Muscle layer of duodenum (tissue), 2 donors: Measurements from ENCODE around the gene VOPP1.
A peak's percentile ranks its signal among the peaks of the same experiment; 100 is the strongest.

Source experiments
- H3K27ac ChIP-seq: one replicate; pipeline ENCODE4 v1.7.0; 2013; ENCODE audit warnings: mild to moderate bottlenecking, low read length
- H3K27me3 ChIP-seq: one replicate; pipeline ENCODE4 v1.7.0; 2013; ENCODE audit warnings: low read depth, mild to moderate bottlenecking, control low read depth, low read length
- H3K36me3 ChIP-seq, 2 donors: one replicate each; pipeline ENCODE4 v1.7.0; 2013; ENCODE audit warnings: low read length in 2 of 2, control low read depth in 1 of 2, mild to moderate bottlenecking in 1 of 2; ENCODE audit not compliant: insufficient read depth in 2 of 2, control insufficient read depth in 1 of 2
- H3K4me1 ChIP-seq, 2 donors: one replicate each; pipeline ENCODE4 v1.7.0; 2013; ENCODE audit warnings: low read length in 2 of 2, mild to moderate bottlenecking in 2 of 2, control low read depth in 1 of 2, moderate library complexity in 1 of 2; ENCODE audit not compliant: insufficient read depth in 2 of 2, control insufficient read depth in 1 of 2
- H3K4me3 ChIP-seq, 2 donors: one replicate each; pipeline ENCODE4 v1.7.0; 2013; ENCODE audit warnings: low read length in 2 of 2, low read depth in 1 of 2, mild to moderate bottlenecking in 1 of 2
- H3K9me3 ChIP-seq, 2 donors: one replicate each; pipeline ENCODE4 v1.7.0; 2013; ENCODE audit warnings: low read length in 2 of 2, control low read depth in 1 of 2, mild to moderate bottlenecking in 1 of 2; ENCODE audit not compliant: control insufficient read depth in 1 of 2
- donor health status: healthy.

The VOPP1 gene

GRCh38 chr7:55575098-55575497 is 2.8 kb upstream of the VOPP1 start:
- no peaks in the 10 kb centered on the region for H3K27me3 ChIP-seq
- peaks cover 14 to 15% of the 10 kb centered on the region in 2 donors for H3K4me1 ChIP-seq
- no peak overlapping the region for H3K4me3 ChIP-seq
- H3K36me3 ChIP-seq, result no peaks in the 10 kb centered on the region
- no peaks in the 10 kb centered on the region for H3K9me3 ChIP-seq
- H3K27ac ChIP-seq, result no peak overlapping the region

- Histone ChIP-seq H3K9me3 (no peaks in the 10 kb centered on the region), H3K27ac (peak overlapping the region; percentile 54), H3K27me3 (no peaks in the 10 kb centered on the region), H3K4me3 (peak overlapping the region in 1 of 2 donors; percentile 27), H3K4me1 (peaks cover 17 to 20% of the 10 kb centered on the region in 2 donors), H3K36me3 (no peaks in the 10 kb centered on the region)
Measured at GRCh38 chr7:55574051-55574717, 1.9 kb upstream of the VOPP1 start.

- peaks cover 20 to 21% of the 10 kb centered on the region in 2 donors for H3K4me1 ChIP-seq
- H3K4me3 ChIP-seq, result peak overlapping the region; percentile 67 to 80
- H3K9me3 ChIP-seq, result no peaks in the 10 kb centered on the region
- no peaks in the 10 kb centered on the region for H3K36me3 ChIP-seq
- no peaks in the 10 kb centered on the region for H3K27me3 ChIP-seq
- H3K27ac ChIP-seq, result peak overlapping the region; percentile 79
Measured at GRCh38 chr7:55573234-55573900, 1.1 kb upstream of the VOPP1 start.

- H3K27me3 ChIP-seq, result no peaks in the 10 kb centered on the region
- H3K36me3 ChIP-seq, result no peaks in the 10 kb centered on the region
- H3K27ac ChIP-seq, result peak overlapping the region; percentile 76
- peak overlapping the region; percentile 71 to 88 for H3K4me3 ChIP-seq
- peaks cover 20 to 21% of the 10 kb centered on the region in 2 donors for H3K4me1 ChIP-seq
- no peaks in the 10 kb centered on the region for H3K9me3 ChIP-seq
Measured at GRCh38 chr7:55571511-55572377, 558 bp downstream of the VOPP1 start.

- Histone ChIP-seq H3K36me3 (no peaks in the 10 kb centered on the region), H3K27me3 (no peaks in the 10 kb centered on the region), H3K9me3 (no peaks in the 10 kb centered on the region), H3K4me3 (peak overlapping the region; percentile 71 to 88), H3K4me1 (peaks cover 20 to 21% of the 10 kb centered on the region in 2 donors), H3K27ac (peak overlapping the region; percentile 76)
Measured at GRCh38 chr7:55570939-55571338, 1.4 kb downstream of the VOPP1 start.

- Histone ChIP-seq H3K4me1 (peaks cover 20 to 21% of the 10 kb centered on the region in 2 donors), H3K27ac (peak overlapping the region; percentile 20), H3K27me3 (no peaks in the 10 kb centered on the region), H3K36me3 (no peaks in the 10 kb centered on the region), H3K9me3 (no peaks in the 10 kb centered on the region), H3K4me3 (peak overlapping the region in 1 of 2 donors; percentile 23)
Measured at GRCh38 chr7:55570218-55570873, 2.0 kb downstream of the VOPP1 start.

GRCh38 chr7:55569797-55570196 is 2.5 kb downstream of the VOPP1 start:
- Histone ChIP-seq H3K4me1 (peaks cover 18 to 20% of the 10 kb centered on the region in 2 donors), H3K9me3 (no peaks in the 10 kb centered on the region), H3K36me3 (no peaks in the 10 kb centered on the region), H3K27me3 (no peaks in the 10 kb centered on the region), H3K27ac (peak overlapping the region; percentile 20), H3K4me3 (peak overlapping the region in 1 of 2 donors; percentile 23)

- no peak overlapping the region for H3K4me3 ChIP-seq
Measured at GRCh38 chr7:55569269-55569663, 3.0 kb downstream of the VOPP1 start.

GRCh38 chr7:55568613-55569268 is 3.6 kb downstream of the VOPP1 start:
- H3K27ac ChIP-seq, result peak overlapping the region; percentile 20
- no peaks in the 10 kb centered on the region for H3K27me3 ChIP-seq
- H3K36me3 ChIP-seq, result no peaks in the 10 kb centered on the region
- H3K4me3 ChIP-seq, result no peak overlapping the region
- peaks cover 14 to 17% of the 10 kb centered on the region in 2 donors for H3K4me1 ChIP-seq
- no peaks in the 10 kb centered on the region for H3K9me3 ChIP-seq

More at GRCh38 chr7:55569269-55569663, 3.0 kb downstream of the VOPP1 start:
- Histone ChIP-seq H3K27me3 (no peaks in the 10 kb centered on the region), H3K27ac (peak overlapping the region; percentile 20), H3K36me3 (no peaks in the 10 kb centered on the region), H3K9me3 (no peaks in the 10 kb centered on the region), H3K4me1 (peaks cover 15 to 20% of the 10 kb centered on the region in 2 donors)

GRCh38 chr7:55567571-55567970 is 4.7 kb downstream of the VOPP1 start:
- no peaks in the 10 kb centered on the region for H3K36me3 ChIP-seq
- H3K9me3 ChIP-seq, result no peaks in the 10 kb centered on the region
- H3K4me3 ChIP-seq, result no peak overlapping the region
- no peaks in the 10 kb centered on the region for H3K27me3 ChIP-seq
- no peak overlapping the region for H3K27ac ChIP-seq
- peaks cover 7% of the 10 kb centered on the region in 2 donors for H3K4me1 ChIP-seq
